Cardiac fibroblast (primary cell): ENCODE data around the gene PHLPP2.
A peak's percentile ranks its signal among the peaks of the same experiment; 100 is the strongest.

ENCODE experiments used
- DNase-seq, 2 donors: peaks; one replicate each; pipeline versions ENCODE4 v3.0.0 to v3.0.0-alpha.2; 2010; ENCODE audit warnings: low read depth in 2 of 2
- H3K4me3 ChIP-seq, 2 donors: replicated peaks in 1 of 2; 1 replicate in 1 of 2; 2 replicates in 1 of 2; pipeline ENCODE4 v1.5.1; 2011; ENCODE audit warnings: low read depth in 2 of 2, low read length in 2 of 2, mild to moderate bottlenecking in 2 of 2, moderate library complexity in 1 of 2
- CTCF ChIP-seq: IDR thresholded peaks from one replicate; pipeline ENCODE4 v1.5.1; 2011; ENCODE audit warnings: low read depth, mild to moderate bottlenecking, low read length, inconsistent platforms

Gene PHLPP2

GRCh38 chr16:71649704-71650103 is 74.8 kb downstream of the PHLPP2 start:
- TF ChIP-seq CTCF: no peak
- DNase-seq: no peak
- H3K4me3 ChIP-seq: no peak overlapping the region

- DNase-seq: peak; percentile 11 to 18
- peak; percentile 46 for TF ChIP-seq CTCF
- H3K4me3 ChIP-seq: no peak overlapping the region
Measured at GRCh38 chr16:71648921-71649320, 75.6 kb downstream of the PHLPP2 start.

GRCh38 chr16:71648162-71648561 is 76.3 kb downstream of the PHLPP2 start:
- TF ChIP-seq CTCF: no peak
- DNase-seq: no peak
- no peak overlapping the region for H3K4me3 ChIP-seq

- H3K4me3 ChIP-seq: no peak overlapping the region
- DNase-seq: no peak
- TF ChIP-seq CTCF: no peak
Measured at GRCh38 chr16:71647391-71647790, 77.1 kb downstream of the PHLPP2 start.

GRCh38 chr16:71645450-71645849 is 79.1 kb downstream of the PHLPP2 start:
- peak; percentile 46 to 53 for DNase-seq
- H3K4me3 ChIP-seq: no peak overlapping the region
- TF ChIP-seq CTCF: peak; percentile 46

GRCh38 chr16:71637398-71637797 is 87.1 kb downstream of the PHLPP2 start:
- peak; percentile 83 to 94 for DNase-seq
- TF ChIP-seq CTCF: no peak

GRCh38 chr16:71635632-71636031 is 88.9 kb downstream of the PHLPP2 start:
- H3K4me3 ChIP-seq: no peak overlapping the region
- DNase-seq: no peak

More at GRCh38 chr16:71637398-71637797, 87.1 kb downstream of the PHLPP2 start:
- H3K4me3 ChIP-seq: no peak overlapping the region

More at GRCh38 chr16:71635632-71636031, 88.9 kb downstream of the PHLPP2 start:
- no peak for TF ChIP-seq CTCF
